Activated CD4-positive, CD25-positive, alpha-beta regulatory T cell (primary cell): Measurements from ENCODE around the gene THBS3.
A peak's percentile ranks its signal among the peaks of the same experiment; 100 is the strongest.
"Not testable (repeated sequence)": the region's sequence is repeated elsewhere in the genome, so short reads cannot be mapped to it uniquely, and the experiment has no call there.

Experiments used
- DNase-seq, 4 experiments: peaks; one replicate each; lab custom pipeline; 2025; lab: John Stamatoyannopoulos, UW

THBS3 gene

GRCh38 chr1:155235375-155235774 lies 27.7 kb upstream of the THBS3 start:
- DNase-seq = not testable (repeated sequence)

- DNase-seq = not testable (repeated sequence)
Measured at GRCh38 chr1:155233502-155233901, 25.8 kb upstream of the THBS3 start.

- not testable (repeated sequence) for DNase-seq
Measured at GRCh38 chr1:155232001-155232978, 24.6 kb upstream of the THBS3 start.

- not testable (repeated sequence) for DNase-seq
Measured at GRCh38 chr1:155231302-155231701, 23.6 kb upstream of the THBS3 start.

GRCh38 chr1:155228096-155228427 lies 20.4 kb upstream of the THBS3 start:
- DNase-seq = no peak

GRCh38 chr1:155227261-155228095 lies 19.8 kb upstream of the THBS3 start:
- peak; percentile 92 to 97 (median 95) for DNase-seq

- DNase-seq = no peak
Measured at GRCh38 chr1:155226910-155227260, 19.2 kb upstream of the THBS3 start.

GRCh38 chr1:155226188-155226909 lies 18.7 kb upstream of the THBS3 start:
- peak; percentile 23 to 69 (median 58) for DNase-seq

GRCh38 chr1:155225404-155225759 lies 17.7 kb upstream of the THBS3 start:
- not testable (repeated sequence) for DNase-seq

- DNase-seq = no peak
Measured at GRCh38 chr1:155223047-155223446, 15.3 kb upstream of the THBS3 start.

- not testable (repeated sequence) for DNase-seq
Measured at GRCh38 chr1:155220211-155220965, 12.7 kb upstream of the THBS3 start.

GRCh38 chr1:155219592-155220031 lies 11.9 kb upstream of the THBS3 start:
- DNase-seq = no peak

- no peak for DNase-seq
Measured at GRCh38 chr1:155218854-155219591, 11.3 kb upstream of the THBS3 start.

GRCh38 chr1:155214702-155215101 lies 7.0 kb upstream of the THBS3 start:
- not testable (repeated sequence) for DNase-seq

GRCh38 chr1:155212051-155212440 lies 4.3 kb upstream of the THBS3 start:
- not testable (repeated sequence) for DNase-seq

- DNase-seq = not testable (repeated sequence)
Measured at GRCh38 chr1:155211381-155212050, 3.8 kb upstream of the THBS3 start.

GRCh38 chr1:155210314-155211104 lies 2.8 kb upstream of the THBS3 start:
- DNase-seq = no peak

- DNase-seq = no peak
Measured at GRCh38 chr1:155209312-155209721, 1.6 kb upstream of the THBS3 start.
